Mesangial cell (primary cell): ENCODE results near the gene TSPY9. TPM values are rescaled to one million over a fixed set of nuclear protein-coding genes. Genes with fewer than 3 reads are reported as not detected.

ENCODE experiments used
- total RNA-seq: library from RNA; depleted of rRNA; stranded (reverse); fragments of >200 nt; gene quantifications from 2 replicates; pipeline ENCODE4 v1.2.3, GENCODE V29; 2015

Gene TSPY9
- not detected in 2 replicates for total RNA-seq

DNA sequence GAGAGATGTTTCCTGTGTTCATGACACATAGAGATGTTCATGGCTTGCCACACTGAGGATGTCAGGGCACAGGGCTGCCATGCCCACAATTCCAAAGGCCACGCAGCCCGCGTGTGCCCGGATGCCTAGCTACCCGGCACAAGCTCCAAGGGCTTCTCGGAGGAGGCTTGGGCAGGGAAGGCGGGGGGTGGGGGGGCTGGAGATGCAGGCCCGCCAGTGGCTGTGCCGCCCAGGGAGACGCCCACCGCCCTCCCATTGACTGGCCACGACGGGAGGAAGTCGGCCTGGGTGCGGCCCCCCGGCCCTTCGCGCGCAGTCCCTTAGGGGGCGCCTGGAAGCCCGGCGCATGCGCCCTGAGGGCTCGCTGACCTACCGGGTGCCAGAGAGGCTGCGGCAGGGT is at the start of gene TSPY9:
Gene TSPY9, plus strand, starts transcription at position 301 of the 400 bp plus-strand sequence. Its CDS starts 46 bp downstream, at position 347.

DNA sequence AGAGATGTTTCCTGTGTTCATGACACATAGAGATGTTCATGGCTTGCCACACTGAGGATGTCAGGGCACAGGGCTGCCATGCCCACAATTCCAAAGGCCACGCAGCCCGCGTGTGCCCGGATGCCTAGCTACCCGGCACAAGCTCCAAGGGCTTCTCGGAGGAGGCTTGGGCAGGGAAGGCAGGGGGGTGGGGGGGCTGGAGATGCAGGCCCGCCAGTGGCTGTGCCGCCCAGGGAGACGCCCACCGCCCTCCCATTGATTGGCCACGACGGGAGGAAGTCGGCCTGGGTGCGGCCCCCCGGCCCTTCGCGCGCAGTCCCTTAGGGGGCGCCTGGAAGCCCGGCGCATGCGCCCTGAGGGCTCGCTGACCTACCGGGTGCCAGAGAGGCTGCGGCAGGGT is 20.4 kb upstream of the TSPY9 start, which contains the start of gene TSPY1:
Gene TSPY1, plus strand, starts transcription at position 301 of the 400 bp plus-strand sequence. Its CDS starts 46 bp downstream, at position 347.

DNA sequence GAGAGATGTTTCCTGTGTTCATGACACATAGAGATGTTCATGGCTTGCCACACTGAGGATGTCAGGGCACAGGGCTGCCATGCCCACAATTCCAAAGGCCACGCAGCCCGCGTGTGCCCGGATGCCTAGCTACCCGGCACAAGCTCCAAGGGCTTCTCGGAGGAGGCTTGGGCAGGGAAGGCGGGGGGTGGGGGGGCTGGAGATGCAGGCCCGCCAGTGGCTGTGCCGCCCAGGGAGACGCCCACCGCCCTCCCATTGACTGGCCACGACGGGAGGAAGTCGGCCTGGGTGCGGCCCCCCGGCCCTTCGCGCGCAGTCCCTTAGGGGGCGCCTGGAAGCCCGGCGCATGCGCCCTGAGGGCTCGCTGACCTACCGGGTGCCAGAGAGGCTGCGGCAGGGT is 40.5 kb downstream of the TSPY9 start, which contains the start of gene TSPY10:
Gene TSPY10, plus strand, starts transcription at position 301 of the 400 bp plus-strand sequence. Its CDS starts 46 bp downstream, at position 347.

Other genes starting within 250 kb of the TSPY9 start
- gene TSPY4, start 149.8 kb upstream of the TSPY9 start, total RNA-seq: not detected in 2 replicates
- not detected in 2 replicates for gene TSPY8, start 129.5 kb upstream of the TSPY9 start, total RNA-seq
- gene TSPY3, start 88.8 kb upstream of the TSPY9 start, total RNA-seq: not detected in 2 replicates
- gene TSPY1, start 20.3 kb upstream of the TSPY9 start, total RNA-seq: not detected in 2 replicates
- gene TSPY10, start 40.6 kb downstream of the TSPY9 start, total RNA-seq: not detected in 2 replicates